ENCODE measurements around the gene ZNF608.

GRCh38 chr5:124724357-124725039 lies 21.9 kb downstream of the ZNF608 start:
- TF ChIP-seq EZH2 (IDR thresholded peaks at IDR 0.05) (no peak), CTCF (IDR thresholded peaks at IDR 0.05) (no peak)

Measured in neural progenitor cell (in vitro differentiated cells).